CD4-positive, alpha-beta memory T cell (primary cell): ENCODE results near the gene KCNA1. TPM values are rescaled to one million over a fixed set of nuclear protein-coding genes. Genes with fewer than 3 reads are reported as not detected.

Experiments
- CTCF ChIA-PET: fragments of 350-600 bp; sonication (Branson Sonifier 250); formaldehyde crosslinking; loops from one replicate; lab custom pipeline; 2021; ENCODE audit warnings: inconsistent platforms; ENCODE audit not compliant: partially characterized antibody; lab: Charles Lee
- POLR2A ChIA-PET: fragments of 350-600 bp; sonication (Branson Sonifier 250); formaldehyde crosslinking; loops from one replicate; lab custom pipeline; 2021; ENCODE audit not compliant: partially characterized antibody; lab: Charles Lee
- DNase-seq, 5 donors: peaks; one replicate each; pipeline versions ENCODE4 v3.0.0 to v3.0.0-alpha.2; 2020 to 2022; ENCODE audit warnings: mixed read lengths in 1 of 5
- H3K27ac ChIP-seq: one replicate; pipeline ENCODE4 v1.7.0; 2013; ENCODE audit warnings: low read depth, low read length
- H3K27me3 ChIP-seq: 2 replicates; pipeline ENCODE4 v1.7.0; 2013; ENCODE audit warnings: mild to moderate bottlenecking, low read length, moderate library complexity; ENCODE audit not compliant: insufficient read depth
- H3K36me3 ChIP-seq: 2 replicates; pipeline ENCODE4 v1.7.0; 2013; ENCODE audit warnings: mild to moderate bottlenecking, low read length, moderate library complexity; ENCODE audit not compliant: insufficient read depth
- H3K4me1 ChIP-seq: 2 replicates; pipeline ENCODE4 v1.7.0; 2013; ENCODE audit warnings: mild to moderate bottlenecking, low read length, moderate library complexity; ENCODE audit not compliant: insufficient read depth
- H3K4me3 ChIP-seq, 2 donors: one replicate each; pipeline ENCODE4 v1.7.0; 2013; ENCODE audit warnings: low read length in 2 of 2, mild to moderate bottlenecking in 1 of 2
- H3K9me3 ChIP-seq, 2 donors: one replicate each; pipeline ENCODE4 v1.7.0; 2013; ENCODE audit warnings: low read length in 2 of 2, control low read depth in 1 of 2; ENCODE audit not compliant: control insufficient read depth in 1 of 2
- H3K27ac Mint-ChIP-seq, 7 donors: one replicate each; pipeline ENCODE4 v1.8.0; 2020 to 2021; ENCODE audit warnings: mixed read lengths in 7 of 7, mild to moderate bottlenecking in 6 of 7, inconsistent platforms in 3 of 7, moderate library complexity in 3 of 7
- H3K27me3 Mint-ChIP-seq, 2 donors: one replicate each; pipeline ENCODE4 v1.8.0; 2020 to 2021; ENCODE audit warnings: mixed read lengths in 2 of 2
- H3K36me3 Mint-ChIP-seq, 2 donors: one replicate each; pipeline ENCODE4 v1.8.0; 2020 to 2021; ENCODE audit warnings: mixed read lengths in 2 of 2, inconsistent platforms in 1 of 2, mild to moderate bottlenecking in 1 of 2
- H3K4me1 Mint-ChIP-seq, 4 donors: one replicate each; pipeline ENCODE4 v1.8.0; 2020 to 2021; ENCODE audit warnings: mixed read lengths in 4 of 4, mild to moderate bottlenecking in 1 of 4
- H3K4me3 Mint-ChIP-seq, 8 donors: one replicate each; pipeline ENCODE4 v1.8.0; 2020 to 2021; ENCODE audit warnings: mixed read lengths in 8 of 8, mild to moderate bottlenecking in 7 of 8, moderate library complexity in 6 of 8, inconsistent platforms in 3 of 8
- H3K9me3 Mint-ChIP-seq, 8 donors: one replicate each; pipeline ENCODE4 v1.8.0; 2020 to 2021; ENCODE audit warnings: mixed read lengths in 8 of 8, mild to moderate bottlenecking in 5 of 8, inconsistent platforms in 3 of 8, moderate library complexity in 1 of 8
- intact Hi-C: fragments of 100-400 bp; cut with micrococcal nuclease; formaldehyde crosslinking; loops from one replicate; pipeline ENCODE4 v1.15.1; 2023
- polyA plus RNA-seq, 2 donors: library from polyadenylated mRNA; unstranded; fragments of 300-500 nt; fragmentation: Illumina TruSeq; gene quantifications; one replicate each; pipeline ENCODE4 v1.2.3, GENCODE V29; 2021
- total RNA-seq, 2 experiments: library from RNA; stranded (reverse); gene quantifications; one replicate each; pipeline ENCODE4 v1.2.3, GENCODE V29; 2021

Gene KCNA1
- total and polyA plus RNA-seq, 4 experiments from 2014 or later, result not detected

DNA sequence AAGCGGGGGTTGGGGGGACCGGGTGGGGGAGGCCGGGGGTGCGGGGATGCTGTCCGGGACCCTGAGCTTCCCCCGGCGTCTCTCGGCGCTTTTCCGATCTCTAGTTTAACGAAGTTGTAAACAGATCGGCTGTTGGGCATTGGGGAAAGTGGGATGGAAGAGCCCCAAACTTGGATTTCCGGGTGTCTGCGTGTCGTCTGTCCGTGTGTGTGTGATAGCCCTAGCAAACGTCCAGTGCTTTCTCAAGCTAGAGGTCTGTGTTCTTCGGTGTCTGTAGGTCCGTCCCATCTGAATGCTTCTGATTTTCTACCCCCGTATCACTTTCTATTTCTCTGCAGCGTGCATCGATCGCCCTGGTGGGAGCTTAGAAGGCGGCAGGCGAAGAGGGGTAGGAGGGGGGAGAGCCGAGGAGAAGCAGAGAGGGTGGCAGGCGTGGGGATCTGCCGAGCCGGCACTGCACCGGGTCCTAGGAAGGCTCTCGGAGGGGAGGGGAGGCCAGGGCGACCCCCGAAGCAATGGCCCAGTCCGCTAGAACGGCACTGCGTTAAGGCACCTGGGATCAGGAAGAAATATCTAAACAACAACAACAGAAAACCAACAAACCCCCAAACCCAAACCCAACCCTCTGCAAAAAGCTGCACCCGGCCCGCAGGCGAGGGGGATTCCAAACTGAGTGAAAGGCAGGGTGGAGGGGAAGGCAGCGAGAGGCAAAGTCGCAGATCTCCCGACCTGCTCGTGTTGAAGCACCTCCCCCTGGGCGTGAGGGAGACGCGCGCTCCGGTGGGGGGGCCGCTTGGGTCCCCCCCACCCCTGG, 1.0 kb downstream of the KCNA1 start:
- DNase-seq, result peak in 1 of 5 donors; percentile 3
- CTCF ChIA-PET, result interaction anchor here (0.8 kb wide), 1 partner anchor 56 kb away, joined by 3 read pairs; no protein-coding TSS in a partner anchor
- H3K9me3 Mint-ChIP-seq, result peaks cover 0 to 3% (median 0%) of the 10 kb centered on the region in 8 donors
- H3K4me1 ChIP-seq, result peaks cover 20% of the 10 kb centered on the region
- H3K27ac Mint-ChIP-seq, result peak overlapping the region in 1 of 7 donors; percentile 44
- no peaks in the 10 kb centered on the region for H3K36me3 ChIP-seq
- no peaks in the 10 kb centered on the region for H3K9me3 ChIP-seq
- H3K4me3 ChIP-seq, result no peak overlapping the region
- peak overlapping the region; percentile 83 to 95 (median 88) for H3K4me3 Mint-ChIP-seq
- H3K4me1 Mint-ChIP-seq, result peaks cover 8 to 19% (median 12%) of the 10 kb centered on the region in 4 donors
- POLR2A ChIA-PET, result no interaction called here
- no peak overlapping the region for H3K27ac ChIP-seq
- H3K36me3 Mint-ChIP-seq, result peaks cover 0 to 3% of the 10 kb centered on the region in 2 donors
- intact Hi-C loops, result no loop called here
- peaks cover 12% of the 10 kb centered on the region for H3K27me3 ChIP-seq
- H3K27me3 Mint-ChIP-seq, result peaks cover 40 to 42% of the 10 kb centered on the region in 2 donors

DNA sequence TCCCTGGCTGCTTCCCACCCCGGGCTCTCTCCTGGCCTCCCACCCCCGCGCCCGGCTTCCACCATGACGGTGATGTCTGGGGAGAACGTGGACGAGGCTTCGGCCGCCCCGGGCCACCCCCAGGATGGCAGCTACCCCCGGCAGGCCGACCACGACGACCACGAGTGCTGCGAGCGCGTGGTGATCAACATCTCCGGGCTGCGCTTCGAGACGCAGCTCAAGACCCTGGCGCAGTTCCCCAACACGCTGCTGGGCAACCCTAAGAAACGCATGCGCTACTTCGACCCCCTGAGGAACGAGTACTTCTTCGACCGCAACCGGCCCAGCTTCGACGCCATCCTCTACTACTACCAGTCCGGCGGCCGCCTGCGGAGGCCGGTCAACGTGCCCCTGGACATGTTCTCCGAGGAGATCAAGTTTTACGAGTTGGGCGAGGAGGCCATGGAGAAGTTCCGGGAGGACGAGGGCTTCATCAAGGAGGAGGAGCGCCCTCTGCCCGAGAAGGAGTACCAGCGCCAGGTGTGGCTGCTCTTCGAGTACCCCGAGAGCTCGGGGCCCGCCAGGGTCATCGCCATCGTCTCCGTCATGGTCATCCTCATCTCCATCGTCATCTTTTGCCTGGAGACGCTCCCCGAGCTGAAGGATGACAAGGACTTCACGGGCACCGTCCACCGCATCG, 1.8 kb downstream of the KCNA1 start:
- ChIA-PET CTCF (no interaction called here), POLR2A (no interaction called here)
- Mint-ChIP-seq H3K9me3 (peaks cover 0 to 3% (median 0%) of the 10 kb centered on the region in 8 donors), H3K27me3 (peaks cover 40 to 49% of the 10 kb centered on the region in 2 donors), H3K27ac (peak overlapping the region in 1 of 7 donors; percentile 86), H3K4me1 (peaks cover 8 to 19% (median 12%) of the 10 kb centered on the region in 4 donors), H3K4me3 (peak overlapping the region; percentile 57 to 81 (median 76)), H3K36me3 (peaks cover 0 to 3% of the 10 kb centered on the region in 2 donors)
- DNase-seq, result no peak
- no peaks in the 10 kb centered on the region for H3K9me3 ChIP-seq
- peaks cover 20% of the 10 kb centered on the region for H3K4me1 ChIP-seq
- peaks cover 12% of the 10 kb centered on the region for H3K27me3 ChIP-seq
- H3K36me3 ChIP-seq, result no peaks in the 10 kb centered on the region
- H3K4me3 ChIP-seq, result no peak overlapping the region
- no peak overlapping the region for H3K27ac ChIP-seq
- intact Hi-C loops, result no loop called here

DNA sequence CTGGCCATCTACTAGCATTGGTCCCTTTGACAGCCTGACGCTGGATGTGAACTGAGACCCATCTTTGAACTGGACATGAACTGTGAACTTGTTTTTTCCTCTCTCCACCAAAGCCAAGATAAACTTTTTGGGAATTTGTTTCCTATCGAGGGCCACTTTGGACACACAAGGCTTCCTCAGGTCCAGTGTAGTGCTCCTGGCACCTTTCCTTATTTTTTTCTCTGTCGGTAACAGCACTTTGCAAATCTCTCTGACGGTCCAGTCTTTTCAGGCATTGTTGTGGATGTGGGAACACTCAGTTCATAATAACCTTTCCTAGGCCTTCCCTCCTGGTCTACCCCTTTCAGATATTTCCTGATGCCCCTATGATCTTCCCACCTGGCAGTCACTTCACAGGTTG, 5.0 kb downstream of the KCNA1 start:
- H3K27ac ChIP-seq, result no peak overlapping the region
- H3K4me1 Mint-ChIP-seq, result peaks cover 5 to 15% (median 9%) of the 10 kb centered on the region in 4 donors
- H3K27ac Mint-ChIP-seq, result no peak overlapping the region
- no peaks in the 10 kb centered on the region for H3K9me3 ChIP-seq
- ChIA-PET POLR2A (no interaction called here), CTCF (no interaction called here)
- no peak for DNase-seq
- peaks cover 8% of the 10 kb centered on the region for H3K4me1 ChIP-seq
- intact Hi-C loops, result no loop called here
- no peak overlapping the region for H3K4me3 ChIP-seq
- no peak overlapping the region for H3K4me3 Mint-ChIP-seq
- peaks cover 0 to 3% (median 0%) of the 10 kb centered on the region in 8 donors for H3K9me3 Mint-ChIP-seq
- no peaks in the 10 kb centered on the region for H3K36me3 ChIP-seq
- peaks cover 0 to 3% of the 10 kb centered on the region in 2 donors for H3K36me3 Mint-ChIP-seq
- H3K27me3 ChIP-seq, result peaks cover 3% of the 10 kb centered on the region
- H3K27me3 Mint-ChIP-seq, result peaks cover 40 to 54% of the 10 kb centered on the region in 2 donors

DNA sequence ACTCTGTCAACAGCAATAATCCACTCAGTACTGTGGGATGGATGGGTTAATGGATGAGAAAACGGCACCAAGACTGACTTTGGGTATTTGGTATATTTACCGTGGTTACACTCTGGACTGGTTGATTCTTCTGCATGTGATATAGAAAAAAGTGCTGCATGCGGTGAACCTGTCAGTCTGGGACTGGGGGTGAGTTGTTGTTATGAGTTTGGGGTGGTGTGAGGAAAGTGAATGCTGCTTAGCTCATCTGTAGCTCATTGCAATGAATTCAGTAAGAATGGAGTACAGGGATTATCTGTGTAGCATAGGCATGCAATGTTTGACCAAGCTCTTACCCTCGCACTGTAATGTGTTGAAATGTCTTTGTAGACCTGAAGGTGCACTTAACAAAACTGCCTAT, 6.0 kb downstream of the KCNA1 start:
- Histone ChIP-seq H3K27ac (no peak overlapping the region), H3K4me1 (peaks cover 4% of the 10 kb centered on the region), H3K9me3 (no peaks in the 10 kb centered on the region), H3K4me3 (no peak overlapping the region), H3K36me3 (no peaks in the 10 kb centered on the region), H3K27me3 (no peaks in the 10 kb centered on the region)
- Mint-ChIP-seq H3K9me3 (peaks cover 0 to 3% (median 0%) of the 10 kb centered on the region in 8 donors), H3K4me3 (no peak overlapping the region), H3K27me3 (peaks cover 38 to 57% of the 10 kb centered on the region in 2 donors), H3K36me3 (peaks cover 0 to 3% of the 10 kb centered on the region in 2 donors), H3K4me1 (peaks cover 2 to 11% (median 4%) of the 10 kb centered on the region in 4 donors), H3K27ac (peak overlapping the region in 1 of 7 donors; percentile 34)
- POLR2A ChIA-PET, result no interaction called here
- no peak for DNase-seq
- CTCF ChIA-PET, result no interaction called here
- intact Hi-C loops, result no loop called here

DNA sequence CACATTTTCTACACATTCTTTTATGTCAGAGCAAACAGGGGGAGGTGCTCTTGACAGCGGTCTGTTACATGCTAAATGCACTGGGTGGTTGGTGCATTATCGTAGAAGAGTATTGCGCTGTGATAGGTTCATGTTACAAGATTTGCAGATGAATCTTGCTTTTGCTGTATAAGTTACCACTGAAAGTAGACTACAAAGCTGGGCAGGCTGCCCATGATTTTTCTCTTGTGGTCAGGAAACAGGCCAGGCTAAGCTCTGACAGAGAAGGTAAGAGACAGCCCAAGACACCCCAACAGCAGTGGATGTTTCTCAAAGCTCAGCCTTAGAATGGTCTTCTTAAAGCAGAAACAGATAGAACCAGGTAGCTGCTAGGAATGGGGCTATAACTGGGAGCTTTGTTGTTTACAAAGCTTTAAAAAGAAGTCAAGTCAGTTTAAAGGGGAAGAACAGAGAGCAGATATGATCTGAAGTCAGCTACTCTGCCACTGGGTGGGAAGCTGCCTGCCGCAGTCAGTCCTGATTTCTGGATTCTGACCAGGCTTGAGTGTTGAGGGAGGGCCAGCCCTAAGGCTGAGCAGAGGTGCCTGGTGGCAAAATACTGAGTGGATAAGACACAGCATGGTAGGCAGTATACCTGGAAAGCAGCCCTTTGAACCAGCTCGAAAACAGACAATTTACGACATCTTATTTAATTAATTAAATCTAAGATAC, 9.4 kb downstream of the KCNA1 start:
- H3K4me3 Mint-ChIP-seq, result no peak overlapping the region

DNA sequence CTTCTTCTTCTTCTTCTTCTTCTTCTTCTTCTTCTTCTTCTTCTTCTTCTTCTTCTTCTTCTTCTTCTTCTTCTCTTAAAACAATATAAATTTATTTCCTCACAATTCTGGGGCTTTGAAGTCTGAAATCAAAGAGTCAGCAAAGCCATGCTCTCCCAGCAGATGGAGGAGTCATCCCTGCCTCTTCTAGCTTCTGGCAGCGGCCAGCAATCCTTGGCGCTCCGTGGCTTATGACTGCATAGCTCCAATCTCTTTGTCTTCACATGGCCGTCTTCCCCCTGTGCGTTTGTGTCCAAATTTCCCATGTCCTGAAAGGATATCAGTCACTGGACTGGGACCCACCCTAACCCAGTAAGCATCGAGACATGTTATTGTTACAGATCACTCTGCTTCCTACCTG, 22.9 kb downstream of the KCNA1 start:
- no peaks in the 10 kb centered on the region for H3K36me3 Mint-ChIP-seq
- Histone ChIP-seq H3K36me3 (no peaks in the 10 kb centered on the region), H3K27ac (no peak overlapping the region), H3K27me3 (no peaks in the 10 kb centered on the region), H3K4me3 (no peak overlapping the region), H3K4me1 (no peaks in the 10 kb centered on the region), H3K9me3 (no peaks in the 10 kb centered on the region)
- no peak overlapping the region for H3K27ac Mint-ChIP-seq
- peaks cover 0 to 1% (median 0%) of the 10 kb centered on the region in 8 donors for H3K9me3 Mint-ChIP-seq
- no peaks in the 10 kb centered on the region for H3K4me1 Mint-ChIP-seq
- POLR2A ChIA-PET, result no interaction called here
- no peak for DNase-seq
- CTCF ChIA-PET, result no interaction called here
- H3K4me3 Mint-ChIP-seq, result no peak overlapping the region
- H3K27me3 Mint-ChIP-seq, result peaks cover 22 to 29% of the 10 kb centered on the region in 2 donors
- intact Hi-C loops, result no loop called here

More for the DNA sequence above, 9.4 kb downstream of the KCNA1 start:
- intact Hi-C loops, result no loop called here
- H3K9me3 ChIP-seq, result no peaks in the 10 kb centered on the region
- no peaks in the 10 kb centered on the region for H3K36me3 Mint-ChIP-seq
- H3K27ac ChIP-seq, result no peak overlapping the region
- no peak overlapping the region for H3K27ac Mint-ChIP-seq
- peaks cover 21 to 43% of the 10 kb centered on the region in 2 donors for H3K27me3 Mint-ChIP-seq
- no peaks in the 10 kb centered on the region for H3K4me1 ChIP-seq
- H3K4me1 Mint-ChIP-seq, result no peaks in the 10 kb centered on the region
- H3K36me3 ChIP-seq, result no peaks in the 10 kb centered on the region
- no peak overlapping the region for H3K4me3 ChIP-seq
- ChIA-PET CTCF (interaction anchor here (1.4 kb wide), 1 partner anchor 62 kb away, joined by 5 read pairs; no protein-coding TSS in a partner anchor), POLR2A (no interaction called here)
- H3K27me3 ChIP-seq, result no peaks in the 10 kb centered on the region
- no peaks in the 10 kb centered on the region for H3K9me3 Mint-ChIP-seq
- no peak for DNase-seq

DNA sequence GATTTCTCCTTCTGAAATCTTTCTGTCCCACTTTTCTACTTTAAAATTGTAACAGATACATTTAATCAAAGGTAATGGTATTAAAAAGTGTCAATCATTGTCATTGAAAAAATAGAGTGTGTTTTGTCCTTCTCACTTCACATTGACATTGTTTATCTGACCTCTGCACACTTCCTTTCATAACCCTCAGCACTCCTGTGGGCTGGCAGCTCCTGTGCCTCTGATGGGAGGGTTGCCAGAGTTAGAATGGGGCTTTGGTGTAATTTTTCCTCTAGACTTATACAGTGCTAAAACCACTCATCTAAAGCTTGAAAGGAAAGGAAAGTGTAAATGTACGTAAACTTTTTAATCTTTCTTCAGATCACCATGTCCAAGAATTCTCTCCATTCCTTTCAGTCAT, 23.7 kb downstream of the KCNA1 start:
- H3K27ac Mint-ChIP-seq, result no peak overlapping the region
- ChIA-PET CTCF (no interaction called here), POLR2A (no interaction called here)
- no peak for DNase-seq
- intact Hi-C loops, result no loop called here
- H3K4me1 Mint-ChIP-seq, result no peaks in the 10 kb centered on the region
- peaks cover 23% of the 10 kb centered on the region in 2 donors for H3K27me3 Mint-ChIP-seq
- no peaks in the 10 kb centered on the region for H3K27me3 ChIP-seq
- no peak overlapping the region for H3K4me3 ChIP-seq
- no peak overlapping the region for H3K4me3 Mint-ChIP-seq
- no peaks in the 10 kb centered on the region for H3K36me3 Mint-ChIP-seq
- no peaks in the 10 kb centered on the region for H3K4me1 ChIP-seq
- no peak overlapping the region for H3K27ac ChIP-seq
- H3K36me3 ChIP-seq, result no peaks in the 10 kb centered on the region
- H3K9me3 Mint-ChIP-seq, result peaks cover 0 to 1% (median 0%) of the 10 kb centered on the region in 8 donors
- no peaks in the 10 kb centered on the region for H3K9me3 ChIP-seq
